Gastroesophageal sphincter (tissue), 3 donors: ENCODE results near the gene CELSR1.

Source experiments
- POLR2A ChIP-seq, 2 donors: fragments of 450-650 bp; IDR thresholded peaks; one replicate each; pipeline ENCODE4 v1.6.1; 2017; ENCODE audit warnings: antibody characterized with exemption in 2 of 2, mild to moderate bottlenecking in 2 of 2, moderate library complexity in 1 of 2
- POLR2AphosphoS5 ChIP-seq: sonication (generic); formaldehyde crosslinking; IDR thresholded peaks from one replicate; pipeline ENCODE4 v1.6.1; 2017; ENCODE audit warnings: antibody characterized with exemption
- TF ChIP-seq, protein P1 (sequence below), 4 experiments: fragments of 200-600 bp in 2 of 4; fragments of 450-650 bp in 2 of 4; sonication (generic) in 1 of 4; IDR thresholded peaks; one replicate each; pipeline ENCODE4 v1.5.1; 2017 to 2019; ENCODE audit warnings: antibody characterized with exemption in 4 of 4, mild to moderate bottlenecking in 2 of 4, moderate library complexity in 2 of 4

DNA sequence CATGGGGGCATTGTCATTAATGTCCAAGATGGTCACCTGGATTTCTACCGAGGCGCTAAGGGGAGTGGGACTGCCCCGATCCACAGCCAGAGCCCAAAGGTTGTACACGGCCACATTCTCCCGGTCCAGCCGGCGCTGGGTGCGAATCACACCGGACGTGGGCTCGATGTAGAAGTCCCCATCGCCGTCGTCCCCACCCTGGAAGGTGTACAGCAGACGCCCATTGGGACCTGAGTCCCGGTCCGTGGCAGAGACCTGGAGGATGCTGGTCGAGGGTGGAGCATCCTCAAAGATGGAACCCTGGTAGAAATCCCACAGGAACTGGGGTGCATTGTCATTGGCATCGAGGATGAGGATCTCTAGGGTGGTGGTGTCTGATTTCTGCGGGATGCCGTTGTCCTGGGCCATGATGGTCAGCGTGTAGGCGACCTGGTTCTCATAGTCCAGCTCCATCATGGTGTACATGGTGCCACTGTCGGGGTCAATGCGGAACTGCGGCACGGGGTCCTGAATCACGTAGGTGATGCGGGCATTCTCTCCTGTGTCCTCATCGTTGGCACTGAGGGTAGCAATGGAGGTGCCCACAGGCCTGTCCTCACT lies 3.1 kb downstream of the CELSR1 start:
- TF ChIP-seq, protein P1, sequence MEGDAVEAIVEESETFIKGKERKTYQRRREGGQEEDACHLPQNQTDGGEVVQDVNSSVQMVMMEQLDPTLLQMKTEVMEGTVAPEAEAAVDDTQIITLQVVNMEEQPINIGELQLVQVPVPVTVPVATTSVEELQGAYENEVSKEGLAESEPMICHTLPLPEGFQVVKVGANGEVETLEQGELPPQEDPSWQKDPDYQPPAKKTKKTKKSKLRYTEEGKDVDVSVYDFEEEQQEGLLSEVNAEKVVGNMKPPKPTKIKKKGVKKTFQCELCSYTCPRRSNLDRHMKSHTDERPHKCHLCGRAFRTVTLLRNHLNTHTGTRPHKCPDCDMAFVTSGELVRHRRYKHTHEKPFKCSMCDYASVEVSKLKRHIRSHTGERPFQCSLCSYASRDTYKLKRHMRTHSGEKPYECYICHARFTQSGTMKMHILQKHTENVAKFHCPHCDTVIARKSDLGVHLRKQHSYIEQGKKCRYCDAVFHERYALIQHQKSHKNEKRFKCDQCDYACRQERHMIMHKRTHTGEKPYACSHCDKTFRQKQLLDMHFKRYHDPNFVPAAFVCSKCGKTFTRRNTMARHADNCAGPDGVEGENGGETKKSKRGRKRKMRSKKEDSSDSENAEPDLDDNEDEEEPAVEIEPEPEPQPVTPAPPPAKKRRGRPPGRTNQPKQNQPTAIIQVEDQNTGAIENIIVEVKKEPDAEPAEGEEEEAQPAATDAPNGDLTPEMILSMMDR (IDR thresholded peaks at IDR 0.05), result no peak
- TF ChIP-seq POLR2A (IDR thresholded peaks at IDR 0.05), result no peak
- no peak for TF ChIP-seq POLR2AphosphoS5
